ENCODE measurements around the gene AFTPH. TPM values are rescaled to one million over a fixed set of nuclear protein-coding genes. Genes with fewer than 3 reads are reported as not detected.

Gene AFTPH
- total RNA-seq, 1 experiment from 2014 or later, result 18.8 TPM

- TF ChIP-seq EZH2 (IDR thresholded peaks at IDR 0.05; ENCODE audit: borderline replicate concordance, low read depth, low read length, poor library complexity, severe bottlenecking) (no peak), CTCF (conservative IDR thresholded peaks at IDR 0.05; ENCODE audit: low read depth, low read length) (no peak)
- intact Hi-C loops (cut with micrococcal nuclease; ENCODE audit: unreplicated experiment), result no loop called here
- Histone ChIP-seq H3K4me1 (ENCODE audit: insufficient read depth, low read length, poor library complexity, severe bottlenecking) (no peaks in the 10 kb centered on the region), H3K36me3 (ENCODE audit: insufficient read depth, low read length, poor library complexity, severe bottlenecking) (no peaks in the 10 kb centered on the region), H3K27ac (ENCODE audit: low read depth, low read length, poor library complexity, severe bottlenecking) (no peak overlapping the region), H3K27me3 (replicated peaks; ENCODE audit: insufficient read depth, low read depth, low read length, poor library complexity) (no peaks in the 10 kb centered on the region), H3K4me3 (ENCODE audit: low read depth, low read length, poor library complexity, severe bottlenecking) (no peak overlapping the region), H3K9me3 (ENCODE audit: low read depth, low read length, poor library complexity, severe bottlenecking) (no peaks in the 10 kb centered on the region)
- ChIA-PET CTCF (interaction anchor here (0.6 kb wide), 1 partner anchor 9 kb away, joined by 5 read pairs; no protein-coding TSS in a partner anchor), POLR2A (ENCODE audit: low non-redundant PET) (no interaction called here)
- no peak for DNase-seq (ENCODE audit: low spot score)
- no TSS peak for BruUV-seq (replicated peaks)
Measured at GRCh38 chr2:64493788-64494187, 30.3 kb upstream of the AFTPH start.

GRCh38 chr2:64498438-64498837 lies 25.7 kb upstream of the AFTPH start:
- ChIA-PET CTCF (no interaction called here), POLR2A (ENCODE audit: low non-redundant PET) (no interaction called here)
- no peak for DNase-seq (ENCODE audit: low spot score)
- no peak overlapping the region for H3K4me3 ChIP-seq (ENCODE audit: low read depth, low read length, poor library complexity, severe bottlenecking)
- no TSS peak for BruUV-seq (replicated peaks)
- H3K9me3 ChIP-seq (ENCODE audit: low read depth, low read length, poor library complexity, severe bottlenecking), result no peaks in the 10 kb centered on the region
- H3K36me3 ChIP-seq (ENCODE audit: insufficient read depth, low read length, poor library complexity, severe bottlenecking), result no peaks in the 10 kb centered on the region
- H3K27me3 ChIP-seq (replicated peaks; ENCODE audit: insufficient read depth, low read depth, low read length, poor library complexity), result no peaks in the 10 kb centered on the region
- no peak overlapping the region for H3K27ac ChIP-seq (ENCODE audit: low read depth, low read length, poor library complexity, severe bottlenecking)
- no peaks in the 10 kb centered on the region for H3K4me1 ChIP-seq (ENCODE audit: insufficient read depth, low read length, poor library complexity, severe bottlenecking)
- intact Hi-C loops (cut with micrococcal nuclease; ENCODE audit: unreplicated experiment), result no loop called here
- no peak for TF ChIP-seq CTCF (conservative IDR thresholded peaks at IDR 0.05; ENCODE audit: low read depth, low read length)
- no peak for TF ChIP-seq EZH2 (IDR thresholded peaks at IDR 0.05; ENCODE audit: borderline replicate concordance, low read depth, low read length, poor library complexity, severe bottlenecking)

GRCh38 chr2:64500549-64500948 lies 23.6 kb upstream of the AFTPH start:
- ChIA-PET CTCF (no interaction called here), POLR2A (ENCODE audit: low non-redundant PET) (interaction anchor here (0.5 kb wide), 1 partner anchor 727 kb away, joined by 3 read pairs; the partner anchor contains the start of gene ACTR2)
- H3K27me3 ChIP-seq (replicated peaks; ENCODE audit: insufficient read depth, low read depth, low read length, poor library complexity), result no peaks in the 10 kb centered on the region
- H3K9me3 ChIP-seq (ENCODE audit: low read depth, low read length, poor library complexity, severe bottlenecking), result no peaks in the 10 kb centered on the region
- no peak for DNase-seq (ENCODE audit: low spot score)
- H3K4me1 ChIP-seq (ENCODE audit: insufficient read depth, low read length, poor library complexity, severe bottlenecking), result no peaks in the 10 kb centered on the region
- H3K36me3 ChIP-seq (ENCODE audit: insufficient read depth, low read length, poor library complexity, severe bottlenecking), result no peaks in the 10 kb centered on the region
- H3K27ac ChIP-seq (ENCODE audit: low read depth, low read length, poor library complexity, severe bottlenecking), result no peak overlapping the region
- no TSS peak for BruUV-seq (replicated peaks)
- intact Hi-C loops (cut with micrococcal nuclease; ENCODE audit: unreplicated experiment), result no loop called here
- H3K4me3 ChIP-seq (ENCODE audit: low read depth, low read length, poor library complexity, severe bottlenecking), result no peak overlapping the region
- TF ChIP-seq CTCF (conservative IDR thresholded peaks at IDR 0.05; ENCODE audit: low read depth, low read length) (no peak), EZH2 (IDR thresholded peaks at IDR 0.05; ENCODE audit: borderline replicate concordance, low read depth, low read length, poor library complexity, severe bottlenecking) (no peak)
